Uterus (tissue), 2 donors: Measurements from ENCODE around the gene DCTN3.

Experiments used
- CTCF ChIP-seq, 4 experiments: fragments of 200-600 bp in 2 of 4; fragments of 450-650 bp in 2 of 4; sonication (generic) in 2 of 4; IDR thresholded peaks; one replicate each; pipeline ENCODE4 v1.5.1; 2016 to 2019; ENCODE audit warnings: antibody characterized with exemption in 4 of 4, mild to moderate bottlenecking in 2 of 4, moderate library complexity in 1 of 4
- POLR2A ChIP-seq, 2 donors: fragments of 450-650 bp; IDR thresholded peaks; one replicate each; pipeline ENCODE4 v1.6.1; 2016; ENCODE audit warnings: antibody characterized with exemption in 2 of 2, mild to moderate bottlenecking in 1 of 2, moderate library complexity in 1 of 2

DNA sequence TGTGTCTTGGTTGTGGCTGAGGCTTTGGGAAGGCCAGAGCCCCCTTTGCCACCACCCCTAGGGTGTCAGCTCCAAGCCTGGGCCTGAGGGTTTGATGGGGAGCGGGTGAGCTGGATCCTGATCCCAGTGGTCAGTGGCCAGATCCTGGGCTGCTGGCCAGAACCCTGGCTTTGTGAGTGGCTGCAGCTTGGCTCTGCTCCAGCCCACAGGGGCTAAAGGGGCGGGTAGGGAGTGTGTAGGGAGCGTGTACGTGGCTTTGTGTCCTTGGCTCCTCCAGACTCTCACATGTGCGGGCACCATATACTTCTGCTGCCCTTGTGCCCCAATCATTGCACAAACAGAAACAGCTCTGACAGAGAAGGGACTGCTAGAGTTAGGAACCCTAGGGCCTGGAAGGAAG, 30.5 kb upstream of the DCTN3 start:
- TF ChIP-seq POLR2A (IDR thresholded peaks at IDR 0.05) (no peak), CTCF (IDR thresholded peaks at IDR 0.05) (no peak)
